Testis (tissue), 5 donors: Measurements from ENCODE around the gene NPIPB9. TPM values are rescaled to one million over a fixed set of nuclear protein-coding genes. Genes with fewer than 3 reads are reported as not detected.
"Not testable (repeated sequence)": the region's sequence is repeated elsewhere in the genome, so short reads cannot be mapped to it uniquely, and the experiment has no call there.

Experiments
- DNase-seq: peaks from one replicate; pipeline ENCODE4 v3.0.0-alpha.2; 2019
- H3K27ac ChIP-seq, 2 donors: fragments of 200-600 bp; sonication (generic); one replicate each; pipeline ENCODE4 v1.5.1; 2019
- H3K27me3 ChIP-seq: fragments of 200-600 bp; sonication (generic); one replicate; pipeline ENCODE4 v1.5.1; 2019
- H3K36me3 ChIP-seq: fragments of 200-600 bp; sonication (generic); one replicate; pipeline ENCODE4 v1.5.1; 2017; ENCODE audit warnings: low read depth; ENCODE audit errors: missing control alignments
- H3K4me1 ChIP-seq: fragments of 200-600 bp; sonication (generic); one replicate; pipeline ENCODE4 v1.5.1; 2019
- H3K4me3 ChIP-seq, 2 donors: fragments of 200-600 bp; sonication (generic); one replicate each; pipeline ENCODE4 v1.5.1; 2017 to 2019
- H3K9me3 ChIP-seq: fragments of 200-600 bp; sonication (generic); one replicate; pipeline ENCODE4 v1.5.1; 2017
- WGBS, 2 donors: methylation state at CpG; one replicate each; pipeline ENCODE4 v1.1.5; 2018; 5-methylcytosine and 5-hydroxymethylcytosine counted together
- intact Hi-C: fragments of 100-400 bp; cut with DNase I; formaldehyde crosslinking; loops from one replicate; pipeline ENCODE4 v1.15.1; 2023; ENCODE audit warnings: low total_unique reads
- long read RNA-seq, 2 donors: transcript quantifications; one replicate each; lab custom pipeline, GENCODE V29; 2026
- polyA plus RNA-seq: library from polyadenylated mRNA; stranded (reverse); fragments of 350-450 nt; fragmentation: Illumina TruSeq; extraction: RNeasy Lipid Tissue Mini Kit (QIAGEN cat#74804); gene quantifications from one replicate; pipeline ENCODE4 v1.2.3, GENCODE V29; 2014; ENCODE audit warnings: low read depth, low replicate concordance; ENCODE audit not compliant: insufficient read depth
- total RNA-seq, 2 donors: library from RNA; depleted of rRNA; stranded (reverse); fragments of >200 nt; gene quantifications; one replicate each; pipeline ENCODE4 v1.2.3, GENCODE V29; 2016

Gene NPIPB9
- 10 to 100 TPM; 12.6 to 21.3 TPM for total RNA-seq
- polyA plus RNA-seq: 11.3 TPM
- long read RNA-seq, donor 1, partial matches to known transcripts: 222 of 222 reads
- long read RNA-seq, donor 1, other reads (novel, unspliced or antisense): 0 of 222 reads
- long read RNA-seq, donor 2, partial matches to known transcripts: 108 of 108 reads
- long read RNA-seq, donor 2, other reads (novel, unspliced or antisense): 0 of 108 reads

DNA sequence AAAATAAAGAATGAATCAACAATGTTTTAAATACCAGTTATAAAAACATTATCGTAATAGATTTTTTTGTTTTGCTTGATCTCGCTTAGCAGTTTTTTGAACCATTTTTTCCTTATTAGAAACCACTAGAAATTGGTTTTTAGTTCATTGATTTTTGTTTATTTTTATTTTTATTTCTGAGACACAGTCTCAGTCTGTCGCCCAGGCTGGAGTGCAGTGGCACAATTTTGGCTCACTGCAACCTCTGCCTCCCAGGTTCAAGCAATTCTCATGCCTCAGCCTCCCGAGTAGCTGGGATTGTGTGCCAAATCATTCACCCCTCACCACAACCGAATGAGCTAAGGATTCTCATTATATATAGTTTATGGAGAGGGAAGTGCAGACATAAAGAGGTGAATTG lies at the start of gene NPIPB9:
TSS of gene NPIPB9 (plus strand) at position 301 of the 400 bp plus-strand sequence.
- H3K27ac ChIP-seq, H3K36me3 ChIP-seq, H3K4me3 ChIP-seq, DNase-seq, H3K27me3 ChIP-seq, H3K4me1 ChIP-seq, intact Hi-C loops, H3K9me3 ChIP-seq: not testable (repeated sequence)
- WGBS, 2 donors: no CpG with 5 or more reads among the region's 5 CpGs

DNA sequence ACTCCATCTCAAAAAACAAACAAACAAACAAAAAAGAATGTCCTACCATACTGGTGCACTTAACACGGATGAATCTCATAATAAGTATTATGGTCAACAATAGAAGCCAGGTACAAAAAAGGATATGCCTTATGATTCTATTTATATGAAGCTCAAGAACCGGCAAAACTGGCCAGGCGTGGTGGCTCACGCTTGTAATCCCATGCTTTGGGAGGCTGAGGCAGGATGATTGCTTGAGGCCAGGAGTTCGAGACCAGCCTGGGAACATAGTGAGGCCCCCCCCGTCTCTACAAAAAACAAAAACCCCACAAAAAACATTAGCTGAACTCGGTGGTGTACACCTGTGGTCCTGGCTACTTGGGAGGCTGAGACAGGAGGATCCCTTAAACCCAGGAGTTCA lies 47.3 kb upstream of the NPIPB9 start:
- H3K27me3 ChIP-seq, H3K4me1 ChIP-seq: not testable (repeated sequence)
- no CpG with 5 or more reads among the region's 7 CpGs for WGBS, 2 donors

DNA sequence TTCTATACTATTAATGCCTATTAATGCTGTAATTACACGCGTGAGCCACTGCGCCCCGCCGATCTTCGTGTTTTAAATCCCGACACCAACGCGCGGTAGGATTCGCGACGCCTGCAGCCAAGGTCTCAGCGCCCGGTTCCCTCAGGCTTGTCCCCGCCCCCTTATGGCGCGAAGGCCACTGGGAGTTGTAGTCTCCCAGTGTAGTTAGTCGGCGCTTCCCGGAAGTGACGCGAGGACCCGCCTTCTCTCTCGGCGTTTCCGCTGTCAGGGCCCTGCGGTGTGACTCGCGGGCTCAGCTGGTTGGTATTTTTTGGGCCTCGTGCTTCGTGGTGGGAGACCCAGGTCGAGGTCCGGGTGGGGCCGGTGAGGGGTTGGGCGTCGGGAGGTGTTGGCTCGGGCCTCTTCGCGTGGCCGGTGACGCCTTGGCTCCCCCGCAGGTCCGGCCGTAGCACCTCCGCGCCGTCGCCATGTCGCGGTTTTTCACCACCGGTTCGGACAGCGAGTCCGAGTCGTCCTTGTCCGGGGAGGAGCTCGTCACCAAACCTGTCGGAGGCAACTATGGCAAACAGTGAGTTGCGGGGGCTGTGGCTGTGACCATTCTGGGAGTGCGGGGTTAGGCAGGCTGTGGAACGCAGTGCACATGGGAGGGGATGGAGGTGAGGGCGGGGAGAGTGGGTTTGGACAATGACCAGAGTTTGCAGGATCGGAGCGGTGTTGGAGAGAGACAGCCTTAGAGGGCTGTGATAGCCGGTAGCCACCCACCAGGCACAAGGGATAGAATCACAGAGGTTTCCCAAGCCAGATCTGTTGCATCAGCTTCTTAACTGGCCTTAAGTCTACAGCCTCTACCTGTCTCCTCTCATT lies 40.1 kb upstream of the NPIPB9 start, which contains the start of gene EIF3C:
TSS of gene EIF3C (plus strand) at position 245 of the 864 bp plus-strand sequence. CDS start at position 468, 223 bp downstream.
- H3K27me3 ChIP-seq, H3K36me3 ChIP-seq, intact Hi-C loops, H3K9me3 ChIP-seq, DNase-seq, H3K27ac ChIP-seq, H3K4me1 ChIP-seq: not testable (repeated sequence)
- WGBS, 2 donors: no CpG with 5 or more reads among the region's 66 CpGs
- H3K4me3 ChIP-seq: peak within 1 kb of the TSS in 1 of 2 donors; percentile 31

More for the DNA sequence above, 47.3 kb upstream of the NPIPB9 start:
- intact Hi-C loops, H3K4me3 ChIP-seq, H3K27ac ChIP-seq, DNase-seq, H3K36me3 ChIP-seq, H3K9me3 ChIP-seq: not testable (repeated sequence)

DNA sequence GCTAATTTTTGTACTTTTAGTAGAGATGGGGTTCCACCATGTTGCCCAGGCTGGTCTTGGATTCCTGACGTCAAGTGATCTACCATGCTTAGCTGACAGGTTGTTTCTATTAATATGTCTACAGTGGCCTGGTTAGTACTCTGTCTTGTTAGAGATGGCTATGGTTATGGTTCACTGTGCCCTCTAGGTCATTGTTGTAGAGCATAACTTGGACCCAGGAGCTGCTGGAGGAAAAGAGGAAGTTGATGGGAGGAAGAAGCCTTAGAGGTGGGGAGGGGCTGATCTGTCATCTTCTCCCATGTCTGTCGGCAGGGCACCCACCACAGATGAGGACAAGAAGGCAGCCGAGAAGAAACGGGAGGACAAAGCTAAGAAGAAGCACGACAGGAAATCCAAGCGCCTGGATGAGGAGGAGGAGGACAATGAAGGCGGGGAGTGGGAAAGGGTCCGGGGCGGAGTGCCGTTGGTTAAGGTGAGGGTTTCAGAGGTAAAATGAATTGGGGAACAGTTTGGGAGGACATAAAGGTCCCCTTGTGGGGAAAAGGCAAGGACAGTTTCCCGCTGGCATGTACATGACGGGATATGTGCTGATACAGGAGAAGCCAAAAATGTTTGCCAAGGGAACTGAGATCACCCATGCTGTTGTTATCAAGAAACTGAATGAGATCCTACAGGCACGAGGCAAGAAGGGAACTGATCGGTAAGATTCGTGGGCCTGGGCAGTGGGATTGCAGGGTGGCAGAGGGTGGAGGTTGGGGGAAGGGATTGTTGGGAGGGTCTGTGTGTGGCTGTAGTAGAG lies 28.5 kb upstream of the NPIPB9 start:
- H3K27me3 ChIP-seq, H3K36me3 ChIP-seq, DNase-seq, intact Hi-C loops, H3K9me3 ChIP-seq, H3K27ac ChIP-seq, H3K4me3 ChIP-seq, H3K4me1 ChIP-seq: not testable (repeated sequence)
- WGBS, 2 donors: 87 to 89% methylated on average over 12 to 13 of the region's 15 CpGs

DNA sequence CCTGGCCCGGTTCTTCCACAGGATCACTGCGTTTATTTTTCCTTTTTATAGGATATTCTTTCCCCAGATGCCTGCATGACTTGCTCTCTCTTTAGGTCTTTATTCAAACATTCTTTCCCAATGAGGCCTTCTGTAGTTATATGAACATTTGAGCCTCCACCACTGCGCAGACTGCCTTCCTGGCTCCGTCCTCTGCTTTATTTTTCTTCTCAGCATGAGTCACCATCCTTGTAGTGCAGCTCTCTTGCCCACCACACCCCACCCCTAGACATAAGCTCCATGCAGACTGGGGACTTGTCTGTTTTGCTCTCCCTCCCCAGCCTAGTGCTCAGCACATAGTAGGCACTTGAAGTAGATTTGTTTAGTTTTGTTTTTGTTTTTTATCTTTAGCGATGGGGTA lies 20.3 kb upstream of the NPIPB9 start:
- H3K4me1 ChIP-seq, H3K27ac ChIP-seq, H3K27me3 ChIP-seq, DNase-seq, H3K9me3 ChIP-seq, H3K36me3 ChIP-seq, intact Hi-C loops, H3K4me3 ChIP-seq: not testable (repeated sequence)
- no CpG with 5 or more reads among the region's 5 CpGs for WGBS, 2 donors

DNA sequence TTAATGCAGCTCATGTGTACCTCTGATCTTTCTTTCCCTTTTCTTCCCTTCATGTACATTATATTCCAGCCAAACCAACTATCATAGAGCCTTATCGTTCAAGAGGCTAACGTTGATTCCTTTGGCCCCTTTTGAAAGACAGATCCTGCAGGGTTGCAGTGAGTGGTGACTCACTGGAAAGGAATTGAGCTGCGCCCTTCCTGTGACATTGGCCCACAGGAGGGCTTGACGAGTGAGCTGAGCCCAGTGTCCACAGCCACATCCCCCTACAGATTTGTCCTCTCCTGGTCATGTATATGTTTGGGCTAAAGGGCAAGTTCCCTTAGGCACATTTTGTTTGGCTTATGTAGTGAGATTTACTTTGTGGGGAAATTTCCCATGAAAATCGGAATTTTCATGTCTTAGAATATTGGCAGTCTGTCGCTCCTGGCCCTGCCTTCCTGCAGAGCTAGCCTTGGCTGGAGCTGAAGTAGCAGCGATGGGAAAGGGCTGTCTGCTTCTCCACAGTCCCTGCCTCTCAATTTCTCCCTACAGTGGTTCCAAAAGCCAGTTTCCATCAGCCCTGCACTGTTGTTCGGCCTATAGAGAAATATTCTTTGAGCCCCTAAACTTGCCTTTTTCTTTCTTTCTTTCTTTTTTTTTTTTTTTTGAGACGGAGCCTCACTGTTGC lies 19.0 kb upstream of the NPIPB9 start:
- H3K4me1 ChIP-seq, H3K27me3 ChIP-seq, H3K27ac ChIP-seq, H3K36me3 ChIP-seq, intact Hi-C loops, H3K9me3 ChIP-seq, DNase-seq, H3K4me3 ChIP-seq: not testable (repeated sequence)
- no CpG with 5 or more reads among the region's 9 CpGs for WGBS, 2 donors

DNA sequence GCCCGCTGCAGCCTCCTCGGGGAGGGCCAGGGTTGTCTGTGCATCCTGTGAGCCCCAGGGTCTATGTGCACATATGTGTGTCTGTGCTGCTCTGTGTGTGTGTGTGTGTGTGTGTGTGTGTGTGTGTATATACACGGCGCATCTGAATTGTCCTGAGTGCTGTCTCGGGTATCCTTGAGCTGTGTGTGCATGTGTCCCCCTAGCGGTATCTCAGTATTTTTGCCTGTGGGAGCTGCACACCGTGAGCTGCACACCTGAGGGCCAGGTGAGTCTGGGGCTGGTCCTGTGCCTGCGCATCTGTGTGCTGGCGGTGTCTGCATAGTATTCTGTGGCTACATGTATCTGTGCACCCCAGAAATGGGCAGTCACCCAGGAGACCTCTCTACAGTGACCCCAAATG lies 11.8 kb upstream of the NPIPB9 start:
- H3K4me3 ChIP-seq, H3K4me1 ChIP-seq, H3K36me3 ChIP-seq, H3K27me3 ChIP-seq, intact Hi-C loops, H3K27ac ChIP-seq, H3K9me3 ChIP-seq: not testable (repeated sequence)
- WGBS, 2 donors: 0% methylated on average over 1 of the region's 9 CpGs; no CpG with 5 or more reads in 1 of the 2 donors
- DNase-seq: peak; percentile 10

DNA sequence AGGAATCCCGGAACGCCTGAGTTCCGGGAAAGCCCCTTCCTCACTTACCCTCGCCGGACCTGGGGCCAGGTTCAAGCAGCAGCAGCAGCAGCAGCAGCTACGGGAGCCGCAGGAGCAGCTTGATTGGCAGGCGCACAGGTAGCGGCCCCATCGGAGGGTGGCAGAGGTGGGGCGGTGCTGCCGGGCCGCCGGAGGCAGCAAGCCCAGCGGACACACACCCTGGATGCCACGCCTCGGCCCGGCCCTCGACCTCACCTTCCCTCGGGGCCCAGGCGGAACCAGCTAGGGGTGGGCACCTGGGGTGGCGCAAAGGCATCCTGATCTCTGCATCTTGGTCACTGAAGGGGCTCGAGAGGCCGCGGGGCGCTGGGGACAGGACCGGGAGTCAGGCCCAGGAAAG lies 11.0 kb upstream of the NPIPB9 start:
- H3K4me1 ChIP-seq, intact Hi-C loops, H3K27ac ChIP-seq, DNase-seq, H3K4me3 ChIP-seq, H3K36me3 ChIP-seq, H3K9me3 ChIP-seq, H3K27me3 ChIP-seq: not testable (repeated sequence)
- WGBS, 2 donors: 5% methylated on average over 18 of the region's 27 CpGs; no CpG with 5 or more reads in 1 of the 2 donors

DNA sequence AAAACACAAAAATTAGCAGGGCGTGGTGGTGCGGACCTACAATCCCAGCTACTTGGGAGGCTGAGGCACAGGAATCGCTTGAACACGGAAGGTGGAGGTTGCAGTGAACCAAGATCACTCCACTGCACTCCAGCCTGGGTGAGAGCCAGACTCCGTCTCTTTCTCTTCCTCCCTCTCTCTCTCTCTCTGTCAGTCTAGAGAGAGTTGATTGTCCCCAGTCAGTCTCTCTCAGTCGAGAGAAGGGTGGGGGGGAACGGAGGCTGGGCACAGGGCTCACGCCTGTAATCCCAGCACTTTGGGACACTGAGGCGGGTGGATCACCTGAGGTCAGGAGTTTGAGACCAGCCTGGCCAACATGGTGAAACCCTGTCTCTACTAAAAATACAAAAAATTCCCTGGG lies 10.3 kb upstream of the NPIPB9 start:
- DNase-seq, H3K27me3 ChIP-seq, H3K36me3 ChIP-seq, H3K4me3 ChIP-seq, intact Hi-C loops, H3K27ac ChIP-seq, H3K9me3 ChIP-seq, H3K4me1 ChIP-seq: not testable (repeated sequence)
- WGBS, 2 donors: no CpG with 5 or more reads among the region's 9 CpGs

DNA sequence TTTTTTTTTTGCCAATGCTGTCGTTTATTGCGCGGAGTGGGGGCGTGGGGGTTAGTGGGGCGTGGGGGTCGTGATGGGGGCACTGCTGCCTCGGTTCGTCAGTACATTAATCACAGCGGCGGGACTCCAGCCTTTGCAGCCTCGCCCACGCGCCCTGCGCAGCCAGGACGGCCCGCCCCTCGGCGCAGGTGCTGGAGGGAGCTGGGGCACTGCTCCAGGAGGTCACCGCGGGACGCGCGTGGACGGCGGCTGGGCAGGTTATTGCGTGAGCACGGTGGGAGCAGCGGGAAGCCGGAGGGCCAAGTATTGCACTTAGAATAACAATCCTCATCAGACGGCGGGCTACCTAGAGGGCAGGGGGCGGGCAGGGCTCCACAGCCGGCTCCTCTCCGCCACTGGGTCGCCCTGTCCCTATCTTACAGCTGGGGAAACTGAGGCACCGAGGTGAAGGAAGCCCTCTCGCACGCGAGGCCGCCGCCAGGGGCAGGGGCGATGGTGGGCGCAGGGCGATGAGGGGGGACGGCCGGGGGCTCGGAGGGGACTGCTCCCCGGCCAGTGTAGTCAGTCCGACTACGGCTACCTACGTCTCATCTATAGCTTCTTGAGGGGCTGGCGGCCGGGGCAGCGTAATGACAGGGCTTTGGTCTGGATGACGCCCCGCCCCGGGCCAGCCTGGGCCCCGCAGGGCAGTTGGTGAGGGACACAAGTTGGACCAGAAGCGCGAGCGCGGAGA lies 4.8 kb upstream of the NPIPB9 start:
- H3K27me3 ChIP-seq, DNase-seq: not testable (repeated sequence)
- 64% methylated on average over 25 of the region's 62 CpGs; no CpG with 5 or more reads in 1 of the 2 donors for WGBS, 2 donors

More for the DNA sequence above, 4.8 kb upstream of the NPIPB9 start:
- intact Hi-C loops, H3K9me3 ChIP-seq, H3K4me1 ChIP-seq, H3K27ac ChIP-seq, H3K4me3 ChIP-seq, H3K36me3 ChIP-seq: not testable (repeated sequence)
